Heart left ventricle (tissue), 13 donors: ENCODE results near the gene FBXW7.

Experiments used
- CTCF ChIP-seq, 12 donors: fragments of 200-600 bp; sonication (generic) in 4 of 12; IDR thresholded peaks; one replicate each; pipeline versions ENCODE4 v1.5.0 to v1.8.0; 2018 to 2022; ENCODE audit warnings: antibody characterized with exemption in 12 of 12, mild to moderate bottlenecking in 5 of 12
- POLR2A ChIP-seq, 2 donors: fragments of 450-650 bp; IDR thresholded peaks; one replicate each; pipeline ENCODE4 v1.6.1; 2017; ENCODE audit warnings: antibody characterized with exemption in 2 of 2, mild to moderate bottlenecking in 2 of 2, moderate library complexity in 2 of 2
- donor health status: ischemic (EF 13 %, LVEDD 7.1; RV severe dilation, severe dysfunction).
- donor health status: DM: no; HTN: yes; CAD: no.
- donor health status: DM: no; HTN: no; CAD: no.
- donor health status: ischemic (EF 25% LVEDD 6.9; RV normal size, moderate dysfunction).
- donor health status: ischemic (EF 25% LVEDD 5.7; RV mildly dilated, moderate dysfunction).
- donor health status: ischemic (EF 35%, LVEDD 5.7; RV mildly dilated, moderate dysfunction).
- donor health status: nonischemic (EF 11% LVEDD 7.7; RV severe dilation, severe dysfunction).
- donor health status: DM: yes; HTN: yes; CAD: no.
- donor health status: PGD.
- donor health status: ischemic (EF 29% LVEDD 5.4; RV normal size, mild dysfunction).
- donor health status: nonischemic (EF 23%, LVEDD 6.1; RV moderate dilation, normal function).

DNA sequence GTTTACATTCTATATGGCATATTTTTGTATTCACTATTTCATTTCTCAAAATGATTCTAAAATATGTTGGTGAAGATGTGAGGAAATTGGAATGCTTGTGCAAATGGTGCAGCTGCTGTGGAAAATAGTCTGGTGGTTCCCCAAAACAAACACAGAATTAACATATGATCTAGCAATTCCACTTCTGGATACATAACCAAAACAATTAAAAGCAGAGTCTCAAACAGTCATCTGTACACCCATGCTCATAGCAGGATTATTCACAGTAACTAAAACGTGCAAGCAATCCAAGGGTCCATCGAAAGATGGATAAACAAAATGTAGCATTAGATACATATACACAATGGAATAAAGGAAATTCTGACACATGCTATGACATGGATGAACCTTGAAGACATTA is 204.8 kb downstream of the FBXW7 start:
- TF ChIP-seq CTCF (IDR thresholded peaks at IDR 0.05) = no peak
- TF ChIP-seq POLR2A (IDR thresholded peaks at IDR 0.05) = no peak
